ENCODE measurements around the gene PDCD7. TPM values are rescaled to one million over a fixed set of nuclear protein-coding genes. Genes with fewer than 3 reads are reported as not detected.

Gene PDCD7
- polyA plus RNA-seq, 1 of the 3 experiments (the other 2 are of a cell fraction), result 15.3 TPM

DNA sequence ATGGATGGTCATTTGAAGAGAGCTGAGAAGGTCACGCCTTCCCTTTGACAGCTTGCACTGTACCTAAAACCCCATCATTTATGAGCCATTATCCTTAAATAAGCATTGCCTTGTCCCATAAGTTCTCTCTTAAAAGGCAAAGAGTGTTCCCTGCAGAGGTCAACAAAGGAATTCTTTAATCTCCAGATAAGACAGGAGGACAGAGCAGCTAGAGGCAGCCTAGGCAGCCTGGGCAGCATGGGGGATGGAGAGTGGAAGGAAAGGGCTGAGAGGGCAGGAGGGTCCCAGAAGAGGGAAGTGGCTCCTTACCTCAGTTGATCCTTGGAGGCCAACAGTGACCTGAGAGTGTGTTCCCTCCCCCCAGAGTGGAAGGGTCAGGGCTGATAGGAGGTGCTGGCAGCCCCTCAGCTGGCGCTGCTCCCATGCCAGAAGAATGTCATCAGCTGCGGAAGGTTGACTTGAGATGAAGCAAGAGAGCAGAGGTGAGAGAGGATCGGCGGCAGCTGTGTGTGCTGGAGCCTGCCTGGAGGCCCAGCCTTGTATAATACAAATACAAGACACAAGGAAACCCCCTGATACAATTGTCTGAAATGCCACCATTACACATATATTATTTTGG lies 44.3 kb downstream of the PDCD7 start (continued):
- TF ChIP-seq, protein P1, sequence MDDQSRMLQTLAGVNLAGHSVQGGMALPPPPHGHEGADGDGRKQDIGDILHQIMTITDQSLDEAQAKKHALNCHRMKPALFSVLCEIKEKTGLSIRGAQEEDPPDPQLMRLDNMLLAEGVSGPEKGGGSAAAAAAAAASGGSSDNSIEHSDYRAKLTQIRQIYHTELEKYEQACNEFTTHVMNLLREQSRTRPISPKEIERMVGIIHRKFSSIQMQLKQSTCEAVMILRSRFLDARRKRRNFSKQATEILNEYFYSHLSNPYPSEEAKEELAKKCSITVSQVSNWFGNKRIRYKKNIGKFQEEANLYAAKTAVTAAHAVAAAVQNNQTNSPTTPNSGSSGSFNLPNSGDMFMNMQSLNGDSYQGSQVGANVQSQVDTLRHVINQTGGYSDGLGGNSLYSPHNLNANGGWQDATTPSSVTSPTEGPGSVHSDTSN (IDR thresholded peaks at IDR 0.05), result no peak
- no peak for TF ChIP-seq YY1 (IDR thresholded peaks at IDR 0.05; ENCODE audit: low read depth)
- TF ChIP-seq ELF1 (IDR thresholded peaks at IDR 0.05), result no peak
- TF ChIP-seq MEF2A (IDR thresholded peaks at IDR 0.05; ENCODE audit: borderline replicate concordance, low read depth), result no peak
- no peak for TF ChIP-seq EZH2phosphoT487 (IDR thresholded peaks at IDR 0.05; ENCODE audit: borderline replicate concordance, low read depth)
- no peak for TF ChIP-seq TCF12 (IDR thresholded peaks at IDR 0.05)

DNA sequence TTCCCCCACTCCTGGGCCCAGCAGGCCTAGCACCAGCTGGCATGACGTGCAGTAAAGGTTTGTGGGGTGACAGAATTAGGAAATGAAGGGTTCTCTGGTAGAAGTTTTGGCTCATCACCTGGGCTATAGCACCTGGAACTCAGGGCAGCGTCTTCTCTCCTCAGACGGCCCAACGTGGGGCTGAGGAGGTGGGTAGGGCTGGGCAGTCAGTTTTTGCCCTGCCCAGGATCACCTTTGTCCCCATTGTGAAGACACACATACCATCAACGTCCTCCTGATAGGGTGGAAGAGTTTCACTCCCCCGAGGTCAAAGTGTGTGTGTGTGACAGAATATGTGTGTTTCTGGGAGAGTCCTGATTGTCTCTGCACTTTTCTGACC lies 45.0 kb downstream of the PDCD7 start:
- Histone ChIP-seq H3K27me3 (ENCODE audit: insufficient read depth) (no peaks in the 10 kb centered on the region), H3K9me2 (no peaks in the 10 kb centered on the region), H3K9ac (no peak overlapping the region), H3K9me3 (no peaks in the 10 kb centered on the region), H3K4me2 (no peak overlapping the region), H3K27ac (ENCODE audit: low read depth in 2 of 2, low read length in 1 of 2) (no peak overlapping the region; a peak in 1 of 4 replicates), H3K36me3 (replicated peaks in 1 of 2; ENCODE audit: control insufficient read depth in 1 of 2, insufficient read depth in 2 of 2, low read length in 1 of 2) (peaks cover 0 to 7% of the 10 kb centered on the region in 2 experiments), H3K79me2 (ENCODE audit: insufficient read depth) (no peaks in the 10 kb centered on the region), H2AFZ (ENCODE audit: low read depth) (no peak overlapping the region), H3F3A (replicated peaks; ENCODE audit: insufficient read depth) (no peaks in the 10 kb centered on the region), H4K20me1 (ENCODE audit: insufficient read depth) (no peaks in the 10 kb centered on the region), H3K4me1 (ENCODE audit: control insufficient read depth in 1 of 2, insufficient read depth in 2 of 2, low read depth in 1 of 2, low read length in 1 of 2) (peaks cover 0 to 32% of the 10 kb centered on the region in 2 experiments; a peak in 1 of 4 replicates), H3K4me3 (ENCODE audit: low read depth in 2 of 2, low read length in 1 of 2) (no peak overlapping the region)
- no peak for DNase-seq
- TF ChIP-seq GATA2 (CRISPR knock-in tag; IDR thresholded peaks at IDR 0.05), result no peak
- no peak for TF ChIP-seq MEF2A (IDR thresholded peaks at IDR 0.05; ENCODE audit: borderline replicate concordance, low read depth)
- TF ChIP-seq FOXM1 (IDR thresholded peaks at IDR 0.05; ENCODE audit: low read depth), result no peak
- no peak for TF ChIP-seq RFX5 (IDR thresholded peaks at IDR 0.05; ENCODE audit: low read length)
- TF ChIP-seq JUND (IDR thresholded peaks at IDR 0.05), result no peak
- TF ChIP-seq RCOR1 (IDR thresholded peaks at IDR 0.05; ENCODE audit: low read length), result no peak
- no peak for TF ChIP-seq SMC3 (IDR thresholded peaks at IDR 0.05; ENCODE audit: low read depth, low read length)
- no peak for TF ChIP-seq TCF12 (IDR thresholded peaks at IDR 0.05)
- TF ChIP-seq, protein P2, sequence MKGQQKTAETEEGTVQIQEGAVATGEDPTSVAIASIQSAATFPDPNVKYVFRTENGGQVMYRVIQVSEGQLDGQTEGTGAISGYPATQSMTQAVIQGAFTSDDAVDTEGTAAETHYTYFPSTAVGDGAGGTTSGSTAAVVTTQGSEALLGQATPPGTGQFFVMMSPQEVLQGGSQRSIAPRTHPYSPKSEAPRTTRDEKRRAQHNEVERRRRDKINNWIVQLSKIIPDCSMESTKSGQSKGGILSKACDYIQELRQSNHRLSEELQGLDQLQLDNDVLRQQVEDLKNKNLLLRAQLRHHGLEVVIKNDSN (IDR thresholded peaks at IDR 0.05; ENCODE audit: borderline replicate concordance, low read depth), result no peak
- TF ChIP-seq NRF1 (IDR thresholded peaks at IDR 0.05; ENCODE audit: low read depth, low read length), result no peak
- TF ChIP-seq FOXJ3 (CRISPR knock-in tag; IDR thresholded peaks at IDR 0.05), result no peak
- TF ChIP-seq TEAD4 (IDR thresholded peaks at IDR 0.05; ENCODE audit: borderline replicate concordance, insufficient read depth), result no peak
- TF ChIP-seq, protein P3, sequence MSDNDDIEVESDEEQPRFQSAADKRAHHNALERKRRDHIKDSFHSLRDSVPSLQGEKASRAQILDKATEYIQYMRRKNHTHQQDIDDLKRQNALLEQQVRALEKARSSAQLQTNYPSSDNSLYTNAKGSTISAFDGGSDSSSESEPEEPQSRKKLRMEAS (IDR thresholded peaks at IDR 0.05; ENCODE audit: low read depth), result no peak
- no peak for TF ChIP-seq CHD2 (IDR thresholded peaks at IDR 0.05; ENCODE audit: low read length, partially characterized antibody)
- no peak for TF ChIP-seq NFIC (IDR thresholded peaks at IDR 0.05; ENCODE audit: borderline replicate concordance)
- no peak for TF ChIP-seq EP300 (IDR thresholded peaks at IDR 0.05; ENCODE audit: borderline replicate concordance in 1 of 2, low read depth in 1 of 2, low read length in 1 of 2)
- TF ChIP-seq POLR2AphosphoS5 (IDR thresholded peaks at IDR 0.05; ENCODE audit: low read depth, low read length), result no peak
- no peak for TF ChIP-seq RXRA (IDR thresholded peaks at IDR 0.05; ENCODE audit: borderline replicate concordance, low read depth)
- no peak for TF ChIP-seq MXI1 (IDR thresholded peaks at IDR 0.05; ENCODE audit: low read depth, low read length)
- ChIA-PET POLR2A (no interaction called here), CTCF (interaction anchor here (1.5 to 8.3 kb wide), 5 partner anchors 11 to 361 kb away, joined by 5 to 99 read pairs (median 15); partner anchors contain the start of gene KBTBD13)
- WGBS (ENCODE audit: low lambda C conversion rate), result 71% methylated on average over 6 of the region's 6 CpGs
